Transverse colon (tissue), 4 donors: Measurements from ENCODE around the gene FBXL4. TPM values are rescaled to one million over a fixed set of nuclear protein-coding genes. Genes with fewer than 3 reads are reported as not detected.

Experiments
- DNase-seq: peaks from one replicate; pipeline ENCODE4 v3.0.0-alpha.2; 2019
- H3K27ac ChIP-seq, 4 donors: fragments of 200-600 bp; sonication (generic); 2 replicates each; pipeline ENCODE4 v1.5.1; 2016 to 2018; ENCODE audit warnings: inconsistent platforms in 4 of 4
- H3K27me3 ChIP-seq: fragments of 200-600 bp; sonication (generic); 2 replicates; pipeline ENCODE4 v1.5.1; 2017; ENCODE audit warnings: inconsistent platforms
- H3K36me3 ChIP-seq, 4 donors: fragments of 200-600 bp; sonication (generic); 2 replicates each; pipeline ENCODE4 v1.5.1; 2017 to 2019; ENCODE audit warnings: inconsistent platforms in 4 of 4
- H3K4me1 ChIP-seq, 4 donors: fragments of 200-600 bp; sonication (generic); 2 replicates each; pipeline ENCODE4 v1.5.1; 2017 to 2020; ENCODE audit warnings: inconsistent platforms in 4 of 4
- H3K4me3 ChIP-seq, 4 donors: fragments of 200-600 bp; sonication (generic); 1 replicate in 1 of 4; 2 replicates in 3 of 4; pipeline versions ENCODE4 v1.5.1 to v1.6.1; 2017 to 2019; ENCODE audit warnings: inconsistent platforms in 4 of 4
- H3K9me3 ChIP-seq, 2 donors: fragments of 200-600 bp; sonication (generic); 2 replicates each; pipeline ENCODE4 v1.5.1; 2017 to 2019; ENCODE audit warnings: inconsistent platforms in 2 of 2
- EP300 ChIP-seq: sonication (generic); formaldehyde crosslinking; IDR thresholded peaks from one replicate; pipeline ENCODE4 v1.6.1; 2017; ENCODE audit warnings: antibody characterized with exemption, low read depth
- POLR2A ChIP-seq: fragments of 450-650 bp; IDR thresholded peaks from one replicate; pipeline ENCODE4 v1.6.1; 2016; ENCODE audit warnings: antibody characterized with exemption, mild to moderate bottlenecking, moderate library complexity
- POLR2AphosphoS5 ChIP-seq, 3 donors: sonication (generic); formaldehyde crosslinking; IDR thresholded peaks; one replicate each; pipeline ENCODE4 v1.6.1; 2016; ENCODE audit warnings: antibody characterized with exemption in 3 of 3
- WGBS, 2 donors: methylation state at CpG; one replicate each; pipeline ENCODE4 v1.1.5; 2018; ENCODE audit warnings: low coverage in 1 of 2; 5-methylcytosine and 5-hydroxymethylcytosine counted together
- in situ Hi-C, 4 donors: fragments of 200-750 bp; cut with MboI; loops; one replicate each; pipeline versions ENCODE4 v1.15.0 to v1.15.1; 2017; ENCODE audit warnings: low sequenced_read_pairs in 3 of 4, low pct_ligation_motif_present in 1 of 4, low pct_unique_long_range_greater_than_20kb in 1 of 4
- intact Hi-C: fragments of 100-400 bp; cut with DNase I; formaldehyde crosslinking; loops from one replicate; pipeline ENCODE4 v1.15.1; 2023; ENCODE audit warnings: low total_unique reads
- total RNA-seq, 4 donors: library from RNA; depleted of rRNA; stranded (reverse); fragments of >200 nt; gene quantifications; one replicate each; pipeline ENCODE4 v1.1.0, GENCODE V29; 2016
- TF ChIP-seq, protein P1 (sequence below), 5 experiments: fragments of 200-600 bp in 3 of 5; fragments of 450-650 bp in 2 of 5; sonication (generic) in 3 of 5; IDR thresholded peaks; 1 replicate in 2 of 5; 2 replicates in 3 of 5; pipeline ENCODE4 v1.5.1; 2016 to 2017; ENCODE audit warnings: antibody characterized with exemption in 5 of 5, inconsistent platforms in 3 of 5, mild to moderate bottlenecking in 2 of 5, moderate library complexity in 1 of 5

The FBXL4 gene
- total RNA-seq, 4 donors from 2014 or later, result 8.6 to 22.5 (median 13.5) TPM

- TF ChIP-seq POLR2A, result no peak
- no peak for TF ChIP-seq EP300
- TF ChIP-seq, protein P1, sequence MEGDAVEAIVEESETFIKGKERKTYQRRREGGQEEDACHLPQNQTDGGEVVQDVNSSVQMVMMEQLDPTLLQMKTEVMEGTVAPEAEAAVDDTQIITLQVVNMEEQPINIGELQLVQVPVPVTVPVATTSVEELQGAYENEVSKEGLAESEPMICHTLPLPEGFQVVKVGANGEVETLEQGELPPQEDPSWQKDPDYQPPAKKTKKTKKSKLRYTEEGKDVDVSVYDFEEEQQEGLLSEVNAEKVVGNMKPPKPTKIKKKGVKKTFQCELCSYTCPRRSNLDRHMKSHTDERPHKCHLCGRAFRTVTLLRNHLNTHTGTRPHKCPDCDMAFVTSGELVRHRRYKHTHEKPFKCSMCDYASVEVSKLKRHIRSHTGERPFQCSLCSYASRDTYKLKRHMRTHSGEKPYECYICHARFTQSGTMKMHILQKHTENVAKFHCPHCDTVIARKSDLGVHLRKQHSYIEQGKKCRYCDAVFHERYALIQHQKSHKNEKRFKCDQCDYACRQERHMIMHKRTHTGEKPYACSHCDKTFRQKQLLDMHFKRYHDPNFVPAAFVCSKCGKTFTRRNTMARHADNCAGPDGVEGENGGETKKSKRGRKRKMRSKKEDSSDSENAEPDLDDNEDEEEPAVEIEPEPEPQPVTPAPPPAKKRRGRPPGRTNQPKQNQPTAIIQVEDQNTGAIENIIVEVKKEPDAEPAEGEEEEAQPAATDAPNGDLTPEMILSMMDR (IDR thresholded peaks at IDR 0.05), result no peak
- TF ChIP-seq POLR2AphosphoS5 (IDR thresholded peaks at IDR 0.05), result no peak
- intact Hi-C loops (no loop called here), in situ Hi-C loops (no loop called here)
- H3K9me3 ChIP-seq, result no peaks in the 10 kb centered on the region
- H3K4me3 ChIP-seq, result no peak overlapping the region
- no peaks in the 10 kb centered on the region for H3K36me3 ChIP-seq
- 67 to 73% methylated on average over 1 of the region's 1 CpG for WGBS, 2 donors
- H3K27ac ChIP-seq, result no peak overlapping the region
- H3K27me3 ChIP-seq, result no peaks in the 10 kb centered on the region
- no peak for DNase-seq
- H3K4me1 ChIP-seq, result peaks cover 0 to 5% (median 0%) of the 10 kb centered on the region in 4 donors
Measured at GRCh38 chr6:98959631-98960030, 11.9 kb upstream of the FBXL4 start.

GRCh38 chr6:98958776-98959175, 11.0 kb upstream of the FBXL4 start:
- Histone ChIP-seq H3K27ac (no peak overlapping the region), H3K4me3 (no peak overlapping the region), H3K4me1 (peaks cover 0 to 5% (median 0%) of the 10 kb centered on the region in 4 donors), H3K27me3 (no peaks in the 10 kb centered on the region), H3K9me3 (no peaks in the 10 kb centered on the region), H3K36me3 (no peaks in the 10 kb centered on the region)
- TF ChIP-seq EP300, result no peak
- no peak for TF ChIP-seq POLR2A
- TF ChIP-seq POLR2AphosphoS5 (IDR thresholded peaks at IDR 0.05), result no peak
- TF ChIP-seq, protein P1 (IDR thresholded peaks at IDR 0.05), result no peak
- intact Hi-C loops (no loop called here), in situ Hi-C loops (no loop called here)
- WGBS, 2 donors, result 79 to 87% methylated on average over 3 of the region's 3 CpGs
- no peak for DNase-seq

DNA sequence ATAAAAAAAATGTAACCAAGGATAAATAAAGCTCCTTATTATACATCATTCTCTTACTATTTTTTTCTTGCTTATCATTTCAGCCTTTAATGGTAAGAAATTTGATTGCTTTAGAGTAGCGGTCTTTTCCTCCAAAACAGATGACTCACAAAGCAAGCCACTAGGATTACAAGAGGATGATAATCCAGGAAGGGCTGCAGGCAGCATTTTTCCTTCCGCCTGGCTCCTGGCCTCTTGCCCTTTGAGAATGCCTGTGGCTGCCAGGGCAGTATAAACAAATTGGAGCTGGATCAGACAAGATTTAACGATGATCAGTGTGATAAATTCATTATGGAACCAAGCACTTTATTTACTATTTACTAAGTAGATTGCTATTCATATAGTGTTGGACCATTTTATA, 9.7 kb upstream of the FBXL4 start:
- WGBS, 2 donors, result 31 to 47% methylated on average over 2 to 3 of the region's 3 CpGs
- peak; percentile 11 for DNase-seq
- in situ Hi-C loops, result no loop called here

DNA sequence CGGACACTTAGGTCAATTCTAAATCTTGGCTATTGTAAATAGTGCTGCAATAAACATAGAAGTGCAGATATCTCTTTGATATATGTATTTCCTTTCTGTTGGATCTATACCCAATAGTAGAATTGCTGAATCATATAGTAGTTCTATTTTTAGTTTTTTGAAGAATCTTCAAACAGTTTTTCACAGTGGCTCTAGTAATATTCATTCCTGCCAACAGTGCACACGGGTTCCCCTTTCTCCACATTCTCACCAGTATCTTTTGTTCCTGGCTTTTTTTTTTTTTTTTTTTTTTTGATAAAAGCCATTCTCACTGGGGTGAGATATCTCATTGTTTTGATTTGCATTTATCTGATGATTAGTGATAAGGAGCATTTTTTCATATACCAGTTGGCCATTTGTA, 1.8 kb upstream of the FBXL4 start:
- Histone ChIP-seq H3K4me1 (peaks cover 4 to 24% (median 22%) of the 10 kb centered on the region in 4 donors), H3K4me3 (no peak overlapping the region), H3K27ac (no peak overlapping the region), H3K36me3 (no peaks in the 10 kb centered on the region), H3K9me3 (no peaks in the 10 kb centered on the region), H3K27me3 (no peaks in the 10 kb centered on the region)
- intact Hi-C loops (no loop called here), in situ Hi-C loops (no loop called here)
- no peak for DNase-seq
- TF ChIP-seq POLR2AphosphoS5 (IDR thresholded peaks at IDR 0.05) (no peak), EP300 (no peak)
- 88 to 91% methylated on average over 2 of the region's 2 CpGs for WGBS, 2 donors

More for the DNA sequence above, 9.7 kb upstream of the FBXL4 start:
- H3K9me3 ChIP-seq, result no peaks in the 10 kb centered on the region
- H3K4me3 ChIP-seq, result no peak overlapping the region
- no peaks in the 10 kb centered on the region for H3K27me3 ChIP-seq
- intact Hi-C loops, result no loop called here
- peaks cover 0 to 5% (median 0%) of the 10 kb centered on the region in 4 donors for H3K4me1 ChIP-seq
- TF ChIP-seq, protein P1 (IDR thresholded peaks at IDR 0.05), result no peak
- no peak for TF ChIP-seq EP300
- no peak for TF ChIP-seq POLR2AphosphoS5 (IDR thresholded peaks at IDR 0.05)
- no peak for TF ChIP-seq POLR2A
- H3K27ac ChIP-seq, result no peak overlapping the region
- no peaks in the 10 kb centered on the region for H3K36me3 ChIP-seq

DNA sequence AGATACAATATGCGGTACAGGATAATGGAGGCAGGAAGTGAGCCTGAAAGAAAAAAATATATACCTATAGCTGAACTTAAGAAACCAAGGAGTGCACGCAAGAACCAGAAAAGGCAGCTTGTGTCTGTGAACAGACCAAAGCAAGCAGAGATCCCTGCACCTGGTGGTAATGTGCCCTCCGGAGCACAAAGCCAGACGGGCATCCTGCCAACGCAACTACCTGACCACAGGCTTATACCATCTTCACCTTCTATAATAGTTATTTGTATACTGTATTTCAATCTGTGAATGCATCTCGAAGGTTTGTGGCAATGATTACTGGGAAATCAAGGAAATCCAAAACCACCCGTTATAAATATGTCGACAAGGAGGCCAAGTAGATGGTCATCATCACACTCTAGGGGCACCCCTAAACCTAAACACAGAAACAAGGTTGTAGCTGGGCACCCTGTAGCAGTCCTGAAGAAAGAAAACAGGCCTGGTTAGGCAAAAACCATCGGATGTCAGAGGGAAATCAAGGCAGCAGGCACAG, 801 bp downstream of the FBXL4 start:
- Histone ChIP-seq H3K27ac (peak overlapping the region; percentile 87 to 95 (median 92)), H3K9me3 (peaks cover 0 to 4% of the 10 kb centered on the region in 2 donors), H3K4me3 (peak overlapping the region; percentile 51 to 95 (median 84)), H3K36me3 (no peaks in the 10 kb centered on the region), H3K4me1 (peaks cover 8 to 27% (median 26%) of the 10 kb centered on the region in 4 donors), H3K27me3 (no peaks in the 10 kb centered on the region)
- intact Hi-C loops (no loop called here), in situ Hi-C loops (no loop called here)
- peak; percentile 63 for DNase-seq
- 4 to 9% methylated on average over 2 to 9 of the region's 9 CpGs for WGBS, 2 donors
- TF ChIP-seq, protein P1 (IDR thresholded peaks at IDR 0.05), result no peak
- TF ChIP-seq POLR2AphosphoS5 (IDR thresholded peaks at IDR 0.05) (no peak), POLR2A (no peak), EP300 (no peak)
